Activated T-cell treated with anti-CD3 and anti-CD28 coated beads, Interleukin-2, amount 50 U/mL, for 72 hours (primary cell): ENCODE data around the gene LHPP. TPM values are rescaled to one million over a fixed set of nuclear protein-coding genes. Genes with fewer than 3 reads are reported as not detected.
A peak's percentile ranks its signal among the peaks of the same experiment; 100 is the strongest.

Source experiments
- ATAC-seq, 2 donors: fragments of 150-1000 bp; cut with Tn5 transposase; replicated peaks in 1 of 2; 2 replicates each; pipeline ENCODE4 v1.10.0; 2021; ENCODE audit warnings: moderate library complexity in 2 of 2, mild to moderate bottlenecking in 1 of 2
- DNase-seq, 2 donors: peaks; one replicate each; pipeline ENCODE4 v3.0.0; 2021 to 2022; ENCODE audit warnings: mixed read lengths in 1 of 2
- H3K27ac Mint-ChIP-seq: one replicate; pipeline ENCODE4 v1.8.0; 2022; ENCODE audit warnings: mild to moderate bottlenecking, moderate library complexity, mixed read lengths
- H3K27me3 Mint-ChIP-seq: one replicate; pipeline ENCODE4 v1.8.0; 2022; ENCODE audit warnings: low read depth, mixed read lengths
- H3K36me3 Mint-ChIP-seq, 2 donors: one replicate each; pipeline ENCODE4 v1.8.0; 2022; ENCODE audit warnings: mixed read lengths in 2 of 2, mild to moderate bottlenecking in 1 of 2; ENCODE audit not compliant: insufficient read depth in 2 of 2
- H3K4me1 Mint-ChIP-seq: one replicate; pipeline ENCODE4 v1.8.0; 2022; ENCODE audit warnings: low read depth, mixed read lengths
- H3K4me3 Mint-ChIP-seq, 2 donors: one replicate each; pipeline ENCODE4 v1.8.0; 2022; ENCODE audit warnings: mild to moderate bottlenecking in 2 of 2, mixed read lengths in 2 of 2, moderate library complexity in 2 of 2
- H3K9me3 Mint-ChIP-seq, 2 donors: one replicate each; pipeline ENCODE4 v1.8.0; 2022; ENCODE audit warnings: mixed read lengths in 2 of 2
- total RNA-seq, 2 donors: library from RNA; stranded (reverse); gene quantifications; one replicate each; pipeline ENCODE4 v1.2.3, GENCODE V29; 2022

LHPP gene
- total RNA-seq, 2 donors from 2014 or later, result 8.7 to 13.5 TPM

DNA sequence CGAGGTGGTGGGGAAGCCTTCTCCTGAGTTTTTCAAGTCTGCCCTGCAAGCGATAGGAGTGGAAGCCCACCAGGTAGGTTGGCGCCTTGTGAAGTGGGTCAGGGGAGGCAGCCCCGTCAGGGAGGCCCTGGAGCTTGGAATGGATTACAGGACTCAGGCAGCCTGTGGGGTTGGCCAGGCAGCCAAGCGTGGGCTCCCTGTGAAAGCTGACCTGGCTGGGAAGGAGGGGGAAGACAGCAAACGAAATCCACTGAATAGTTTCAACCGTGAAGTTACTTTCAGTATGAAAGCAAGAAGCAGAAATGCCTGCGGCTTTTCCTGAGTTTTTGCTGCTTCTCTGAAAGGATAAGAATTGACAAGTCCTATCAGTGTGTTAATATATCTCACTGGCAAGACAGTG is 36.4 kb downstream of the LHPP start:
- peaks cover 5 to 6% of the 10 kb centered on the region in 2 donors for H3K36me3 Mint-ChIP-seq
- H3K9me3 Mint-ChIP-seq, result peaks cover 2 to 3% of the 10 kb centered on the region in 2 donors
- H3K27ac Mint-ChIP-seq, result no peak overlapping the region
- H3K4me3 Mint-ChIP-seq, result no peak overlapping the region
- H3K4me1 Mint-ChIP-seq, result peaks cover 9% of the 10 kb centered on the region
- ATAC-seq (no peak), DNase-seq (no peak)
- no peaks in the 10 kb centered on the region for H3K27me3 Mint-ChIP-seq

DNA sequence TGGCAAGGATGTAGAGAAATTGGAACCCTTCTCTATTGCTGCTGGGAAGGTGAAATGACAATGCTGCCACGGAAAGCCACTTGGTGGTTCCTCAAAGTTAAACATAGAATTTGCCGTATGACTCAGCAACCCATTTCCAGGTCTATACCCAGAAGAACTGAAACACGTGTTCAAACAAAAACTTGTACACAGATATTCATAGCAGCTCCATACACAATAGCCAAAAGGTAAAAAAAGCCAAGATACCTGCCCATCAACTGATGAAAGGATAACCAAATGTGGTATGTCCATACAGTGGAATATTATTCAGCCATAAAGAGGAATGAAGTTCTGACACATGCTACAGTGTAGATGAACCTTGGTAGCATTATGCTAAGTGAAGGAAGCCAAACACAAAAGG is 39.1 kb downstream of the LHPP start:
- DNase-seq (no peak), ATAC-seq (peak in 1 of 2 donors; percentile 48)
- Mint-ChIP-seq H3K36me3 (peaks cover 5 to 6% of the 10 kb centered on the region in 2 donors), H3K9me3 (peaks cover 2 to 3% of the 10 kb centered on the region in 2 donors), H3K27me3 (no peaks in the 10 kb centered on the region), H3K4me1 (no peaks in the 10 kb centered on the region), H3K4me3 (no peak overlapping the region), H3K27ac (no peak overlapping the region)

DNA sequence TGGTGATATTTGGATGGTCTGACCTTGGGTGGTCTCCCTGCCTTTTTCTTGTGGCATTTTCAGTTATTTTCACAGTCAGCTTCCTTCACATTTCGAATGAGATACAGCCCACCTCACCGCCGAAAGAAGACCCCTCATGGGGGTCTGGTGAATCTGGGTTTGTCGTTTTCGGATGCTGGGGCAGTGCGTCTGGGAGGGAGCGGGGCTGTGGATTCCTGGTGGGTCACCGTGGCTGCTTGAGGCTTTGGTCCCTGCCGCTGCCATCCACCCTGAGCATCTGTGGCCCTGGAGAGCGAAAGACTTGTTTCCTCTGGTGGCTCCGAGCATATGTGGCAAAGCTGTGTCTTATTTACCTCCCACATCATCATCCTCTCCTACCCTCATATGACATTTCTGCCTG is 43.1 kb downstream of the LHPP start:
- H3K4me3 Mint-ChIP-seq, result no peak overlapping the region
- H3K9me3 Mint-ChIP-seq, result peaks cover 2 to 3% of the 10 kb centered on the region in 2 donors
- H3K27me3 Mint-ChIP-seq, result no peaks in the 10 kb centered on the region
- ATAC-seq (no peak), DNase-seq (no peak)
- H3K36me3 Mint-ChIP-seq, result peaks cover 5 to 6% of the 10 kb centered on the region in 2 donors
- no peak overlapping the region for H3K27ac Mint-ChIP-seq
- no peaks in the 10 kb centered on the region for H3K4me1 Mint-ChIP-seq

DNA sequence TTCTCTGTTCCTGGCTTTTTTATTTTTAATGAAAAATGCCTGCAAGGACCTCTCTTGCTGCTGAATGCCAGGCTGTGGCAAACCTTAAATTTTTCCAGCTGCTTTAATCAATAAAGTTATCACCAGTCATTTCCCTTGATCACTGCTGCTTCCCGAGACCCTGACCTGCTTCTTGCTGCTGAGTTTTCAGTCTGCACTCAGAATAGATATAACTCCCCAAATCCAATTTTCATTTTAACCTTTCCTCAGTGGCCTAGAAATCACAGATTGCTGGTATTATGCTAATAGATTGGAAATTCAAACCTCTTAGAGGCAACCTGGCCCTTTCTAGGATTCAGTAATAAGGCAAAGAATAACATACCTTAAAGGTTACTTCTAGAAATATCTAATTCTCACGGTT is 43.7 kb downstream of the LHPP start:
- ATAC-seq, result no peak
- Mint-ChIP-seq H3K36me3 (peaks cover 5 to 6% of the 10 kb centered on the region in 2 donors), H3K27ac (no peak overlapping the region)

DNA sequence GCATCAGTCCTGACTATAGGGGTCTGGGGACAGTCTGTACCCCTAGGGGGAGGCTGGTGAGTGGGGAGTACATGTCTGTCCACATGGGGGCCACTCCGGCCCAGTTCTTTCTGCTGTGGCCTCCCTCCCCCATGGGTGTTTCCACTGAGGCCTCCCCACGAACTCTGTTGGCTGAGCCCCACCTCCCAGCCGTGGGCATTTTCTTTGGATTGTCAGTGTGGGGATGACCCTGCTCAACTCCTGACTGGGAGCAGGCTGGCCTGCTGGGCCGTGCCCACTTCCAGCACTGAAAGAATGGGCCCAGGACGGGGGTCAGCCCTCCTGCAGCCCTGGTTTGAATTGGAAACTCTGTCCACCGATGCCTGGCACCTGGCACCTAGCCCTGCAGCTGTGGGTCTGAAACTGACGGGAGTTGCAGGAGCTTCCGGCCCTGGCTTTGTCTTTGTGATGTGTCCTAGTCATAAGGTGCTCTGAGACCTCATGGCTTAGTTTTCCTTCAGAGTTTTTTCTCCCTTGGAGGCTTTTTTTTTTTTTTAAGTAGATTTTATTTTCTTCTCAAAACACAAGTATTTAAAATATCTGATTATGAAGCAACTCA is 46.5 kb downstream of the LHPP start:
- no peaks in the 10 kb centered on the region for H3K27me3 Mint-ChIP-seq
- DNase-seq (no peak), ATAC-seq (no peak)
- no peaks in the 10 kb centered on the region for H3K36me3 Mint-ChIP-seq
- no peak overlapping the region for H3K4me3 Mint-ChIP-seq
- H3K27ac Mint-ChIP-seq, result no peak overlapping the region
- H3K9me3 Mint-ChIP-seq, result no peaks in the 10 kb centered on the region
- peaks cover 11% of the 10 kb centered on the region for H3K4me1 Mint-ChIP-seq

More for the DNA sequence above, 43.7 kb downstream of the LHPP start:
- no peak for DNase-seq
- H3K4me3 Mint-ChIP-seq, result no peak overlapping the region
- peaks cover 2 to 3% of the 10 kb centered on the region in 2 donors for H3K9me3 Mint-ChIP-seq
- no peaks in the 10 kb centered on the region for H3K4me1 Mint-ChIP-seq
- no peaks in the 10 kb centered on the region for H3K27me3 Mint-ChIP-seq

DNA sequence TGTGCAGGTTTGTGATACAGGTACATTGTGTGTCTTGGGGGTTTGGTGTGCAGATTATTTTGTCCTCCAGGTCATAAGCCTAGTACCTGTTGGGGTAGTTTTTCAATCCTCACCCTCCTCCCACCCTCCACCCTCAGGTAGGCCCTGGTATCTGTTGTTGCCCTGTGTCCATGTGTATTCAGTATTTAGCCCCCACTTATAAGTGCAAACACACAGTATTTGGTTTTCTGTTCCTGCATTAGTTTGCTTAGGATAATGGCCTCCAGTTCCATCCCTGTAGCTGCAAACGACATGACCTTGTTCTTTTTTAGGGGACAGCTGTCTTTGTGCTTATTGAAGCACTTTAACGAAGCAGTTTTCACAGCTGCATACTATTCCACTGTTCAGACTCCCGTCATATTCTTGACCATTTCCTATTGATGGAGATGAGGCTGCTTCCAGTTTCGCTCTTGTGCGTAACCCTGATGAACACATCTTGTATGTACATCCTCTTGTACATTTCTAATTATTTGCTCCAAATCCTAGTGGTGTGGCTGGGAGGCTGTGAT is 47.4 kb downstream of the LHPP start:
- Mint-ChIP-seq H3K36me3 (no peaks in the 10 kb centered on the region), H3K27me3 (no peaks in the 10 kb centered on the region), H3K27ac (no peak overlapping the region), H3K9me3 (no peaks in the 10 kb centered on the region), H3K4me1 (peaks cover 11% of the 10 kb centered on the region), H3K4me3 (no peak overlapping the region)
- DNase-seq (no peak), ATAC-seq (no peak)

DNA sequence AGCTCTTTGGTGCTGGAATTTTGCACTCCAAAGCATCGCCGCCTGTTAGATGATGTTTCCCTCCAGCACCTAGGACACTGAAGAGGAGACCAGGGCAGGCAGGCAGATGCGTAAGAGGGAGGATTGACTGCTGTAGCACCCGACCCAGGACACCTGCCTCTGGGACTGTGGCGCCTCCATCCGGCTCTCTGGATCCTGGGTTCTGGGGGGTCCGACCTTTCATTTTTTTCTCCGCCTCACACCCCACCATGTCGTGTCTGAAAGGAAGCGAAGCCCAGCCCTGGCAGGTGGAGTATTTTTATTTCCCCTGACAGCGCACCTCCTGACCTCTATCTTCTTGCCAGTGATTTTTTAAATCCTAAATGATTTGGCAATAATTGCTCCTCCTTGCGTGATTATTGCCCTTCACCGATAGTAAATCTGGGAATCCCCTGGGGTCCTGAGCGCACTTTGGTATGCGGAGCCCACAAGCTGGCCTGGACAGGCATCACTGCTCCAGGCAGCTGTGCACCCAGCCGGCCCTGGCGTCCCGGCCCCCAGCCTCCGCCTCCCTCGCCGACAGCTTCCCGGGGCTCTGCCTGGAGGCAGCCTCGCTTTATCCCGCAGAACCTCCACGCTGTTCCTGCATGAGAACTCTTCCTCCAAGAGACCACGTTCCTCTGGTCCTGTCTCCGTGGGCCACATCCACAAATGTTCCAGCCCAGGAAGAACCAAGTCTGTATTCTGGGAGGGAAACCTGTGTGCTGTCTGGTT is 48.4 kb downstream of the LHPP start:
- no peak for ATAC-seq

DNA sequence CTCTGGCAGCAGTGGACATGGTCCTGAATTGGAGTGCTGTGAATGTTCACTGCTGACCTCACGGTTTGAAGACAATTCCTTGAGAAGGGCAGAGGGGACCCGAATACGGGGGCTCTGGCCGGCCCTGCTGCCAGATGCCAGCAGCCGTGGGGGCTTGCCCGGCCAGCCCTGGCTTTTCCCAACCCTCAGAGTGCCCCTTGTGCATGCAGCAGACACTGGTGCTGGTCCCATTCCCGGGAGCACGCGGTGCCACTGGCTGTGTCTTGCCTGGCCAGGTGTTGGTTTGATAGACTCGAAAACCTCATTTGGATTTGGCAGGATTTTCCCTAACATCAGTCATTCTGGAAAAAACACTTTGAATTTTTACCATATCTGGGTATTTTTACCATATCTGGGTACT is 49.1 kb downstream of the LHPP start:
- H3K4me1 Mint-ChIP-seq, result peaks cover 11% of the 10 kb centered on the region
- no peak overlapping the region for H3K27ac Mint-ChIP-seq
- no peaks in the 10 kb centered on the region for H3K36me3 Mint-ChIP-seq
- DNase-seq (no peak), ATAC-seq (no peak)
- no peaks in the 10 kb centered on the region for H3K27me3 Mint-ChIP-seq
- no peak overlapping the region for H3K4me3 Mint-ChIP-seq
- H3K9me3 Mint-ChIP-seq, result no peaks in the 10 kb centered on the region

More for the DNA sequence above, 48.4 kb downstream of the LHPP start:
- DNase-seq, result no peak
- H3K27ac Mint-ChIP-seq, result no peak overlapping the region
- no peaks in the 10 kb centered on the region for H3K9me3 Mint-ChIP-seq
- H3K4me1 Mint-ChIP-seq, result peaks cover 11% of the 10 kb centered on the region
- no peak overlapping the region for H3K4me3 Mint-ChIP-seq
- no peaks in the 10 kb centered on the region for H3K27me3 Mint-ChIP-seq
- H3K36me3 Mint-ChIP-seq, result no peaks in the 10 kb centered on the region

DNA sequence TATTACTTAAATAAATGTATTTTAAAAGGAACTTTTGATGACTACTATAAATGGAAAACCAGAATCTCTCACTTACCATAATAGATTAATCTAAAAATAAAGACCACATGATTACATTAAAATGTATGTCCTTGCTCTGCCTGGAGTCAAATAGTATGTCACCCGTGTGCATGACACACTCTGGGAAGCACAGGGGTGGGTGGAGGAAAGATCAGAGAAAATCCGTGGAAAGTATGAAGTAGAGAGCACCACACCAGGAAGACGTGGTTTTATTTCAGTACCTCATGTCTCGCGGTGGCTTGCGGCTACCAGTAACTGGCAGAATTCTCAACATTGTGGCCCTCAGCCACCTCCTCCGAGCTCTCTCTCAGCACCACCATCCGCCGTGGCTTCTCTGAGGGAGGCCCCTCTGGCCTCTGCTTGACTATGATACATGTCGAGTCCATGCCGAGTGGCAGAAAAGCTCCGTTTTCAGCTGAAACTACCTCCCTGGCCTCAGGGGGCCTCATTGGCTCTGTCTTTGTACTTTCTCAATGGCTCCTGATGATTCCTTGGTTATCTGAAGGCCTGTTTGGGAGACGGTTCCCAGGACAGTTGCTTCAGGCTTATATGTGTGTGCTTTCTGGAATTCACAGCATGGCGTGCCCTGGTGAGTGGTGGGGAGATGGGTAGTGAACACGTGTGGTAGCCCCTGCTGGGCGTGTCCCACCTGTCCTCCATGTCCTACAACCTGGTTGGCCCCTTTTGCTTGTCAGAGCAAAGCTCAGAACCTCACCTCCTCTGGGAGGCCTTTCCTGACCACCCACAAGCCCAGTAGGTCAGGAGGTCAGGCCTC is 49.8 kb downstream of the LHPP start:
- peaks cover 11% of the 10 kb centered on the region for H3K4me1 Mint-ChIP-seq
- no peaks in the 10 kb centered on the region for H3K27me3 Mint-ChIP-seq
- no peaks in the 10 kb centered on the region for H3K9me3 Mint-ChIP-seq
- H3K4me3 Mint-ChIP-seq, result no peak overlapping the region
- peak in 1 of 2 donors; percentile 10 for DNase-seq
- no peak overlapping the region for H3K27ac Mint-ChIP-seq
- H3K36me3 Mint-ChIP-seq, result no peaks in the 10 kb centered on the region
- peak in 1 of 2 donors; percentile 32 for ATAC-seq

DNA sequence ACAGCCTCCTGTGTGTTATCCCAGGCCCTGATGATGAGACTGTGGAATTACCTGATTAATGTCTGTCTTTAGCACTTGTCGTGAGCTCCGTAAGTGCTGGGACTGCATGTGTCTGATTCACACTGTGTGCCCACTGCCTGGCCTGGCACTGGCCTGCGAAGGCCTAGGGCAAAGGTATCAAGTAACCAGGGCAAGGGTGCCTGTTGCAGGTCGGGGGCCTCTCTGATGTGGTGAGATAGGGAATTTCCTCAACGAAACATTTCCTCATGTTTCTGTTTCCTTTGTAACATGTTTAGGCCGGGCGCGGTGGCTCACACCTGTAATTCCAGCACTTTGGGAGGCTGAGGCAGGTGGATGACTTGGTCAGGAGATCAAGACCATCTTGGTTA is 50.4 kb downstream of the LHPP start:
- no peak for DNase-seq
- ATAC-seq, result no peak
- H3K27ac Mint-ChIP-seq, result no peak overlapping the region
- peaks cover 11% of the 10 kb centered on the region for H3K4me1 Mint-ChIP-seq
- H3K9me3 Mint-ChIP-seq, result no peaks in the 10 kb centered on the region
- no peaks in the 10 kb centered on the region for H3K36me3 Mint-ChIP-seq
- no peak overlapping the region for H3K4me3 Mint-ChIP-seq
- no peaks in the 10 kb centered on the region for H3K27me3 Mint-ChIP-seq

DNA sequence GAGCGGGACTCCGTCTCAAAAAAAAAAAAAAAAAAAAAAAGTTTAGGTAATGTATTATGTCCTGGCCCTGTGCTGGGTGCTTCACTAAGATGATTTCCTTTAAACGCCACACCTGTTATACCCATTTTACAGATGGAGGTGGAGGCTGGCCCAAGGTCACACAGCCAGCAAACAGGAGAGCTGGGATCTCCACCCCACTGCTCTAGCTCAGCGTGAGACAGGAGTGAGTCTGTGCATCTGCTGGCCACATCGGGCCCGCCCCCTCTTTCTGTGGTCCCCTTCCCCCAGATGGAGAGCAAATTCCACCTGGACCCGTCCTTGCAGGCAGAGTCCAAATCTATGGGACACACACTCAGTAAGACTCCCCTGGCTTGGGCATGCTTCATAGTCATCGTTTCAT is 51.0 kb downstream of the LHPP start:
- no peak overlapping the region for H3K27ac Mint-ChIP-seq
- H3K4me1 Mint-ChIP-seq, result peaks cover 11% of the 10 kb centered on the region
- no peaks in the 10 kb centered on the region for H3K36me3 Mint-ChIP-seq
- H3K9me3 Mint-ChIP-seq, result no peaks in the 10 kb centered on the region
- H3K4me3 Mint-ChIP-seq, result no peak overlapping the region
- DNase-seq (no peak), ATAC-seq (no peak)
- H3K27me3 Mint-ChIP-seq, result no peaks in the 10 kb centered on the region

DNA sequence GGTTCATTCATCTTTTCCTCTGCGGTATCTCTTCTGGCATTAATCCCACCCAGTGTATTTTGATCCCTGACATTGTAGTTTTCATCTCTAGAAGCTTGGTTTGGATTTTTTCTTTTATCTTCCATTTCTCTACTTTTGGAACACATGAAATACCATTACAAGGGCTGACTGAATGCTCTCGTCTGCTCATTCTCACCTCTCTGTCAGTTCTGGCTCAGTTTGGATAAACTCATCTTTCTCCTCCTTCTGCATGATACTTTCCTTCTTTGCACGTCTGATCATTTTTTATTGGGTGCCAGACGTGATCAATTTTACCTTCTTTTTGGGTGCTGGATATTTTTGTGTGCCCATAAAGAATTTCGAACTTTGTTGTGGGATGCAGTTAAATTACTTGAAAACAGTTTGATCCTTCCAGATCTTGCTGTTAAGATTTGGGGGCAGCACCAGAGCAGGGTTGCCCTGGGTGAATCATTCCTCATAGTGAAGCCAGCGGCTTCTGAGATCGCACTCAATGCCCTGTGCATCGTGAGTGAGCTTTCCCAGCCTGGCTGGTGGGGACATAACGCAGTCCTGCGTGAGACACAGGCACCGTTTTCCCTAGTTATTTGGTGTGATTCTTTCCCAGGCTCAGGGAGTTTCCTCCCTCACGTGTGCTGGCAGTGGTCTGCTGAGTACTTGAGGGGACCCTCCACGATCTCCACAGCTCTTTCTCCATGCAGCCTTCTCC is 53.8 kb downstream of the LHPP start:
- Mint-ChIP-seq H3K4me1 (peaks cover 11% of the 10 kb centered on the region), H3K27me3 (no peaks in the 10 kb centered on the region), H3K36me3 (no peaks in the 10 kb centered on the region), H3K27ac (no peak overlapping the region), H3K9me3 (no peaks in the 10 kb centered on the region), H3K4me3 (no peak overlapping the region)
- ATAC-seq (no peak), DNase-seq (no peak)
